Stimulated activated CD4-positive, alpha-beta T cell treated with anti-CD3 and anti-CD28 coated beads, Interleukin-15, amount 100 ng/mL, for 48 hours (primary cell): Measurements from ENCODE around the gene CMPK2.
"Not testable (repeated sequence)": the region's sequence is repeated elsewhere in the genome, so short reads cannot be mapped to it uniquely, and the experiment has no call there.

Source experiments
- DNase-seq, 2 donors: peaks; one replicate each; pipeline ENCODE4 v3.0.0-alpha.2; 2020; ENCODE audit warnings: low read depth in 2 of 2

Gene CMPK2

GRCh38 chr2:6865346-6866274 lies at the start of gene CMPK2:
TSS of gene CMPK2 (minus strand) at chr2:6865907. CDS start at chr2:6865696, 211 bp downstream.
- peak; percentile 59 to 62 for DNase-seq

GRCh38 chr2:6915399-6915798 lies 49.7 kb upstream of the CMPK2 start:
- no peak for DNase-seq

GRCh38 chr2:6914828-6915227 lies 49.1 kb upstream of the CMPK2 start:
- no peak for DNase-seq

- peak; percentile 33 to 49 for DNase-seq
Observed at GRCh38 chr2:6913415-6914157, 47.9 kb upstream of the CMPK2 start.

GRCh38 chr2:6911721-6912120 lies 46.0 kb upstream of the CMPK2 start:
- DNase-seq = no peak

- DNase-seq = peak in 1 of 2 donors; percentile 19
Observed at GRCh38 chr2:6909431-6910385, 44.0 kb upstream of the CMPK2 start.

GRCh38 chr2:6908291-6908690 lies 42.6 kb upstream of the CMPK2 start:
- DNase-seq = no peak

- no peak for DNase-seq
Observed at GRCh38 chr2:6906165-6906741, 40.5 kb upstream of the CMPK2 start.

- DNase-seq = no peak
Observed at GRCh38 chr2:6905668-6906067, 40.0 kb upstream of the CMPK2 start.

- DNase-seq = not testable (repeated sequence)
Observed at GRCh38 chr2:6902581-6902980, 36.9 kb upstream of the CMPK2 start.

- DNase-seq = no peak
Observed at GRCh38 chr2:6896930-6897759, 31.4 kb upstream of the CMPK2 start.

- no peak for DNase-seq
Observed at GRCh38 chr2:6893876-6894482, 28.3 kb upstream of the CMPK2 start.

- DNase-seq = no peak
Observed at GRCh38 chr2:6888724-6889123, 23.0 kb upstream of the CMPK2 start.

GRCh38 chr2:6887751-6888192 lies 22.1 kb upstream of the CMPK2 start:
- no peak for DNase-seq

- DNase-seq = no peak
Observed at GRCh38 chr2:6885968-6886367, 20.3 kb upstream of the CMPK2 start.

- no peak for DNase-seq
Observed at GRCh38 chr2:6885551-6885950, 19.8 kb upstream of the CMPK2 start.

GRCh38 chr2:6883448-6884122 lies 17.9 kb upstream of the CMPK2 start:
- no peak for DNase-seq

- DNase-seq = no peak
Observed at GRCh38 chr2:6881516-6881915, 15.8 kb upstream of the CMPK2 start.

GRCh38 chr2:6881046-6881445 lies 15.3 kb upstream of the CMPK2 start:
- DNase-seq = no peak
